Liver (tissue), 9 donors: ENCODE data around the gene SAMD4A. TPM values are rescaled to one million over a fixed set of nuclear protein-coding genes. Genes with fewer than 3 reads are reported as not detected.
A peak's percentile ranks its signal among the peaks of the same experiment; 100 is the strongest.

Experiments used
- DNase-seq: peaks from one replicate; pipeline ENCODE4 v3.0.0-alpha.2; 2017; ENCODE audit warnings: low spot score
- H3K27ac ChIP-seq, 2 donors: one replicate each; pipeline ENCODE4 v1.7.0; 2013; ENCODE audit warnings: inconsistent platforms in 2 of 2, low read length in 2 of 2, control low read depth in 1 of 2, low read depth in 1 of 2, mild to moderate bottlenecking in 1 of 2
- H3K27me3 ChIP-seq, 4 donors: one replicate each; pipeline versions ENCODE4 v1.6.1 to v1.7.0; 2013; ENCODE audit warnings: low read length in 3 of 4, inconsistent platforms in 1 of 4, mild to moderate bottlenecking in 1 of 4, moderate library complexity in 1 of 4; ENCODE audit not compliant: control insufficient read depth in 4 of 4, insufficient read depth in 4 of 4
- H3K36me3 ChIP-seq, 4 donors: one replicate each; pipeline versions ENCODE4 v1.6.1 to v1.7.0; 2013; ENCODE audit warnings: low read length in 3 of 4, mild to moderate bottlenecking in 3 of 4, low read depth in 1 of 4, moderate library complexity in 1 of 4; ENCODE audit not compliant: control insufficient read depth in 4 of 4, insufficient read depth in 3 of 4
- H3K4me1 ChIP-seq, 4 donors: one replicate each; pipeline versions ENCODE4 v1.6.1 to v1.7.0; 2013; ENCODE audit warnings: low read length in 3 of 4, mild to moderate bottlenecking in 3 of 4, moderate library complexity in 1 of 4; ENCODE audit not compliant: control insufficient read depth in 4 of 4, insufficient read depth in 4 of 4
- H3K4me3 ChIP-seq, 3 donors: one replicate each; pipeline versions ENCODE4 v1.6.1 to v1.7.0; 2013; ENCODE audit warnings: low read length in 3 of 3, control low read depth in 1 of 3, low read depth in 1 of 3, mild to moderate bottlenecking in 1 of 3
- H3K9ac ChIP-seq, 2 donors: one replicate each; pipeline ENCODE4 v1.7.0; 2013; ENCODE audit warnings: low read length in 2 of 2, mild to moderate bottlenecking in 2 of 2, moderate library complexity in 2 of 2, control low read depth in 1 of 2, low read depth in 1 of 2
- H3K9me3 ChIP-seq, 4 donors: one replicate each; pipeline versions ENCODE4 v1.6.1 to v1.7.0; 2013; ENCODE audit warnings: low read length in 3 of 4; ENCODE audit not compliant: control insufficient read depth in 4 of 4
- ATF3 ChIP-seq: IDR thresholded peaks from 2 replicates; pipeline ENCODE4 v1.6.1; 2016; ENCODE audit warnings: antibody characterized with exemption
- EGR1 ChIP-seq, 2 donors: IDR thresholded peaks; 2 replicates each; pipeline ENCODE4 v1.6.1; 2016 to 2018; ENCODE audit warnings: antibody characterized with exemption in 2 of 2, low read depth in 2 of 2
- FOXA1 ChIP-seq: IDR thresholded peaks from 2 replicates; pipeline ENCODE4 v1.6.1; 2016; ENCODE audit warnings: antibody characterized with exemption
- FOXA2 ChIP-seq: IDR thresholded peaks from 2 replicates; pipeline ENCODE4 v1.6.1; 2016; ENCODE audit warnings: antibody characterized with exemption
- GABPA ChIP-seq, 2 donors: IDR thresholded peaks in 1 of 2; conservative IDR thresholded peaks in 1 of 2; 2 replicates each; pipeline ENCODE4 v1.6.1; 2016; ENCODE audit warnings: antibody characterized with exemption in 2 of 2, mild to moderate bottlenecking in 1 of 2, moderate library complexity in 1 of 2
- HNF4A ChIP-seq, 2 donors: conservative IDR thresholded peaks; 2 replicates each; pipeline ENCODE4 v1.6.1; 2016; ENCODE audit warnings: antibody characterized with exemption in 2 of 2, mild to moderate bottlenecking in 2 of 2
- HNF4G ChIP-seq: IDR thresholded peaks from 2 replicates; pipeline ENCODE4 v1.6.1; 2016; ENCODE audit warnings: antibody characterized with exemption
- JUND ChIP-seq, 2 donors: IDR thresholded peaks; 2 replicates each; pipeline ENCODE4 v1.6.1; 2016; ENCODE audit warnings: antibody characterized with exemption in 2 of 2
- MAX ChIP-seq: IDR thresholded peaks from 2 replicates; pipeline ENCODE4 v1.6.1; 2016; ENCODE audit warnings: antibody characterized with exemption
- NR2F2 ChIP-seq: IDR thresholded peaks from 2 replicates; pipeline ENCODE4 v1.6.1; 2016; ENCODE audit warnings: antibody characterized with exemption
- RAD21 ChIP-seq, 2 donors: IDR thresholded peaks; 2 replicates each; pipeline ENCODE4 v1.6.1; 2016; ENCODE audit warnings: antibody characterized with exemption in 2 of 2, mild to moderate bottlenecking in 2 of 2
- REST ChIP-seq: IDR thresholded peaks from 2 replicates; pipeline ENCODE4 v1.6.1; 2016; ENCODE audit warnings: antibody characterized with exemption, mild to moderate bottlenecking
- RXRA ChIP-seq, 2 donors: IDR thresholded peaks; 2 replicates each; pipeline ENCODE4 v1.6.1; 2017 to 2018; ENCODE audit warnings: antibody characterized with exemption in 2 of 2, mild to moderate bottlenecking in 1 of 2
- SP1 ChIP-seq: IDR thresholded peaks from 2 replicates; pipeline ENCODE4 v1.6.1; 2018; ENCODE audit warnings: antibody characterized with exemption, mild to moderate bottlenecking
- YY1 ChIP-seq: IDR thresholded peaks from 2 replicates; pipeline ENCODE4 v1.6.1; 2016; ENCODE audit warnings: antibody characterized with exemption, mild to moderate bottlenecking
- ZBTB33 ChIP-seq: IDR thresholded peaks from 2 replicates; pipeline ENCODE4 v1.6.1; 2016; ENCODE audit warnings: antibody characterized with exemption
- WGBS: extraction: QIAGEN DNeasy Blood & Tissue Kit; methylation state at CpG from one replicate; pipeline ENCODE4 v1.1.7; 2013; 5-methylcytosine and 5-hydroxymethylcytosine counted together
- polyA plus RNA-seq, 2 donors: library from polyadenylated mRNA; stranded (reverse) in 1 of 2; unstranded in 1 of 2; fragments of 200-250 nt in 1 of 2; fragments of >200 nt in 1 of 2; fragmentation: Nextera tagmentation in 1 of 2; extraction: Ambion mirVana in 1 of 2; gene quantifications; one replicate each; pipeline versions ENCODE4 v1.2.1 to v1.2.3, GENCODE V29; 2013 to 2015
- total RNA-seq, 2 donors: library from RNA; depleted of rRNA; stranded (reverse); fragments of >200 nt; gene quantifications; one replicate each; pipeline ENCODE4 v1.2.3, GENCODE V29; 2014
- donor health status: healthy.
- donor health status: healthy.
- donor health status: healthy.
- donor health status: healthy.
- donor health status: healthy.

SAMD4A gene
- total and polyA plus RNA-seq, 4 donors = 4.3 to 17.8 (median 8.1) TPM

- Histone ChIP-seq H3K4me1 (peaks cover 0 to 15% (median 5%) of the 10 kb centered on the region in 4 donors), H3K9me3 (no peaks in the 10 kb centered on the region), H3K27ac (peak overlapping the region; percentile 25 to 48), H3K4me3 (no peak overlapping the region), H3K9ac (no peak overlapping the region), H3K36me3 (no peaks in the 10 kb centered on the region), H3K27me3 (no peaks in the 10 kb centered on the region)
- 73% methylated on average over 11 of the region's 11 CpGs for WGBS
- DNase-seq = no peak
- TF ChIP-seq FOXA1 (no peak), GABPA (IDR thresholded peaks at IDR 0.05 in 1 of 2, conservative IDR thresholded peaks at IDR 0.05 in 1 of 2) (peak in 1 of 2 donors; percentile 28), RXRA (IDR thresholded peaks at IDR 0.05) (peak; percentile 45 to 49), NR2F2 (peak; percentile 99), SP1 (peak; percentile 57), RAD21 (IDR thresholded peaks at IDR 0.05) (peak; percentile 7 to 29), HNF4A (conservative IDR thresholded peaks at IDR 0.05) (no peak)
These were observed 87.0 kb downstream of the SAMD4A start for GRCh38 chr14:54653712-54654469.

GRCh38 chr14:54654605-54655004, 87.7 kb downstream of the SAMD4A start:
- 87% methylated on average over 2 of the region's 2 CpGs for WGBS
- TF ChIP-seq RAD21 (IDR thresholded peaks at IDR 0.05) = no peak
- TF ChIP-seq ATF3 = no peak
- TF ChIP-seq MAX = no peak
- no peak for TF ChIP-seq HNF4A (conservative IDR thresholded peaks at IDR 0.05)
- no peak for TF ChIP-seq GABPA (IDR thresholded peaks at IDR 0.05 in 1 of 2, conservative IDR thresholded peaks at IDR 0.05 in 1 of 2)
- TF ChIP-seq YY1 = no peak
- no peak for TF ChIP-seq RXRA (IDR thresholded peaks at IDR 0.05)
- no peak for TF ChIP-seq NR2F2
- no peak for TF ChIP-seq REST
- no peak for TF ChIP-seq FOXA2
- TF ChIP-seq EGR1 (IDR thresholded peaks at IDR 0.05; ENCODE audit: low read depth in 2 of 2) = no peak
- TF ChIP-seq JUND (IDR thresholded peaks at IDR 0.05) = no peak
- TF ChIP-seq FOXA1 = no peak
- no peak for TF ChIP-seq ZBTB33
- no peak for TF ChIP-seq HNF4G
- no peaks in the 10 kb centered on the region for H3K27me3 ChIP-seq
- H3K4me1 ChIP-seq = peaks cover 0 to 15% (median 5%) of the 10 kb centered on the region in 4 donors
- no peaks in the 10 kb centered on the region for H3K36me3 ChIP-seq
- no peak overlapping the region for H3K9ac ChIP-seq
- peak overlapping the region in 1 of 2 donors; percentile 24 for H3K27ac ChIP-seq
- H3K4me3 ChIP-seq = no peak overlapping the region
- no peaks in the 10 kb centered on the region for H3K9me3 ChIP-seq
- DNase-seq = no peak
